Measurements from ENCODE around the gene COX10.

Gene COX10

DNA sequence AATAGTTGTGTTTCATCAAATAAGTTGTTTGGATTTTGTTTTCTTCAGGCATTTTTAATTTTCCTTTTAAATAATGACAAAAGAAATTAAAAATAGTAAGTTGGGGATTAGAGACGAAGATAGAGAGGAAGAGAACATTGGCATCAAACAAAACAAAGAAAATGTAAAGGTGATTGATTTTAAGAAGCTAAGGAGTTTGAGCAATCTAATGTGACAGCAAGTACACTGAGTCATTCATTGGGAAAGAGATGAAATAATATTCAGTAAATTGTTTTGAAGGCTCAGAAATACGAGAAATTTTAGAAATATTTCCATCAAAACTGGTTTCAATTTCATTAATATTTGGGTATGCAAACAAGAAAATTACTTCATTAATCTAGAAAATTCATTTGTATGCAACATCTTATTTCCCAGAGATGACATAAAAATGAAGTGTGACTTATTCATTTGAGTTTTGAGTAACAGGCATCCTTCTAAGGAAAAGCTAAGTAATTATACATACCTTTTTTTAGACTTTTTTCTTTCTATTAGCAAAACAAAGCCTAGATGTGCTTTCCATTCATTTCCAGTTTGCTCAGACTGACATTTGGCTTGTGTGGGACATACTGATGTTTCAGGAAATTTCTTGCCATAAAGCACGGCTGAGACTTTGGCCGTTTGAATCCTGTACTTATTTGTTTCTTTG is 66.7 kb downstream of the COX10 start:
- Histone ChIP-seq H3K36me3 (no peaks in the 10 kb centered on the region), H3K9me3 (no peaks in the 10 kb centered on the region), H3K27me3 (no peaks in the 10 kb centered on the region), H3K4me1 (no peaks in the 10 kb centered on the region), H3K4me3 (ENCODE audit: low read depth, low read length) (no peak overlapping the region)
- TF ChIP-seq, protein P1, sequence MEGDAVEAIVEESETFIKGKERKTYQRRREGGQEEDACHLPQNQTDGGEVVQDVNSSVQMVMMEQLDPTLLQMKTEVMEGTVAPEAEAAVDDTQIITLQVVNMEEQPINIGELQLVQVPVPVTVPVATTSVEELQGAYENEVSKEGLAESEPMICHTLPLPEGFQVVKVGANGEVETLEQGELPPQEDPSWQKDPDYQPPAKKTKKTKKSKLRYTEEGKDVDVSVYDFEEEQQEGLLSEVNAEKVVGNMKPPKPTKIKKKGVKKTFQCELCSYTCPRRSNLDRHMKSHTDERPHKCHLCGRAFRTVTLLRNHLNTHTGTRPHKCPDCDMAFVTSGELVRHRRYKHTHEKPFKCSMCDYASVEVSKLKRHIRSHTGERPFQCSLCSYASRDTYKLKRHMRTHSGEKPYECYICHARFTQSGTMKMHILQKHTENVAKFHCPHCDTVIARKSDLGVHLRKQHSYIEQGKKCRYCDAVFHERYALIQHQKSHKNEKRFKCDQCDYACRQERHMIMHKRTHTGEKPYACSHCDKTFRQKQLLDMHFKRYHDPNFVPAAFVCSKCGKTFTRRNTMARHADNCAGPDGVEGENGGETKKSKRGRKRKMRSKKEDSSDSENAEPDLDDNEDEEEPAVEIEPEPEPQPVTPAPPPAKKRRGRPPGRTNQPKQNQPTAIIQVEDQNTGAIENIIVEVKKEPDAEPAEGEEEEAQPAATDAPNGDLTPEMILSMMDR (IDR thresholded peaks at IDR 0.05; ENCODE audit: low read depth, low read length): no peak
- no peak for DNase-seq

DNA sequence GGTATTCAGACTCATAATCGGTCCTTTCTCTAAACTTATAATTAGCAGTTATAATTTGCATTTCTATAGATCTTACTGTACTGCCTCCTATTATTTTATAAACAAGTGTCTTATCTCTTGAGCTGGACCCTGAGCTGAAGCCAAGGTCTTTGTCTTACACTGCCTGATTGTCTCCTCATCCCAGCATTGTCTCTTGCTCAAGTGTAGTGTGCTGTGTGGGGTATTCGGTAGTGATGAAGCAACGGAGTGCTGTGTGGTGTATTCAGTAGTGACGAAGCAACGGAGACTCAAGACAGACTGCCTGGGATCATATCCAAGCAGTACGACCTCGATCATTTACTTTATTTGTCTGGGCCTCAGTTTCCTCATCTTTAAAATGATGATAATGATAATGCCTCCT is 69.3 kb downstream of the COX10 start:
- H3K9me3 ChIP-seq: no peaks in the 10 kb centered on the region
- H3K4me3 ChIP-seq (ENCODE audit: low read depth, low read length): no peak overlapping the region
- no peak for DNase-seq
- TF ChIP-seq, protein P1 (IDR thresholded peaks at IDR 0.05; ENCODE audit: low read depth, low read length): no peak
- H3K4me1 ChIP-seq: no peaks in the 10 kb centered on the region
- no peaks in the 10 kb centered on the region for H3K27me3 ChIP-seq
- no peaks in the 10 kb centered on the region for H3K36me3 ChIP-seq

DNA sequence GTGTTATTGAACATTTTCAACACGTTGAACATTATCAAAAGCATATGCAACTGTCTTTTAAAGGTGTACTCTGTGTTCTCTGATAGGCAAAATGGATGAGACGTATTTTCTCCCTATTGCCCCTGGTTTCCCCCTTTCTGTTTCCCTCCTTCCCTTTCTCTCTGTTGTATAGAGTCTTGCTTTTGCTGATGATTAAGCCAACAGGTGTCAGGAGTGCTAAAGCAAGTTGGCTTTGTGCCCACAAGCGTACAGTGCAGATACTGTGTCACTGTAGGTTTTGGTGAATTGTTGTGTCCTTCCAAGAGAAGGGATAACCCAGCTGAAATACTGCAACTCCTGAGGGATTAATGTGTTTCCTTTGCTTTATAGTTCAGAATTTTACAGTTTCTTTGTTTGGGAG is 74.4 kb downstream of the COX10 start:
- Histone ChIP-seq H3K4me1 (no peaks in the 10 kb centered on the region), H3K9me3 (no peaks in the 10 kb centered on the region), H3K27me3 (no peaks in the 10 kb centered on the region), H3K36me3 (no peaks in the 10 kb centered on the region), H3K4me3 (ENCODE audit: low read depth, low read length) (no peak overlapping the region)
- TF ChIP-seq, protein P1 (IDR thresholded peaks at IDR 0.05; ENCODE audit: low read depth, low read length): no peak
- no peak for DNase-seq

DNA sequence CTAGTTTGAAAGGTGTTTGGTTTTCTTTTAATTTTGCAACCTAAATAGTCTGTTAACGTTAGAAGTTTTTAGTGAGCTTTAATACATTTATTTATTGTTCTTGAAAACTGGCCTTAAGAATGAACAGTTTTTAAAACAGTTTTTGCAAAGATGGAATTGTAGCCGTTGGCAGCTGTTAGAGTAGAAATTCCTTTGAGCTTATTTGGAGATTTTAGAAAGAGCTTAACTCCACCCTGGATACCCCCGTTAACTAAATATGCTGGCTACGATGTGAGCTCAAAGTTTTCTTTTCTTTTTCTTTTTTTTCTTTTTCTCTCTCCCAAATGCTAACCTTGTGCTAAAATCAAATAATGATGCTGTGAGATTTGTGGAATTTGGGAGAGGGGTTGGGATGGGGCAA is 75.2 kb downstream of the COX10 start:
- H3K27me3 ChIP-seq: no peaks in the 10 kb centered on the region
- DNase-seq: no peak
- no peak overlapping the region for H3K4me3 ChIP-seq (ENCODE audit: low read depth, low read length)
- no peaks in the 10 kb centered on the region for H3K36me3 ChIP-seq
- H3K4me1 ChIP-seq: no peaks in the 10 kb centered on the region
- TF ChIP-seq, protein P1 (IDR thresholded peaks at IDR 0.05; ENCODE audit: low read depth, low read length): no peak
- no peaks in the 10 kb centered on the region for H3K9me3 ChIP-seq

DNA sequence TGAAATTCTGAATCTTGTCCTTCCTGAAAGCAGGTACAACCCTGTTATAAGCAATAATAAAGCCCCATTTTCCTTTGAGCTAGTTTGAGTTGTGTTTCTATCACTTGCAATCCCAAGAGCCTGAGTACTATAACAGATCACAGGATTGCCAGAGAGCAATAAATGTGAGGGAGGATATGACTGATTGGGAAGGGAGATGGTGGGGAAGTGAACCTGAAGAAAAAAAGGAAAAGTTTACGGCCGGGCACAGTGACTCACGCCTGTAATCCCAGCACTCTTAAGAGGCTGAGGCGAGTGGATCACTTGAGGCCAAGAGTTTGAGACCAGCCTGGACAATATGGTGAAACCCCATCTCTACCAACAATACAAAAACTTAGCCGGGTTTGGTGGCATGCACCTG is 80.4 kb downstream of the COX10 start:
- Histone ChIP-seq H3K9me3 (no peaks in the 10 kb centered on the region), H3K4me3 (ENCODE audit: low read depth, low read length) (no peak overlapping the region), H3K4me1 (no peaks in the 10 kb centered on the region), H3K27me3 (no peaks in the 10 kb centered on the region), H3K36me3 (no peaks in the 10 kb centered on the region)
- TF ChIP-seq, protein P1 (IDR thresholded peaks at IDR 0.05; ENCODE audit: low read depth, low read length): no peak
- DNase-seq: no peak

DNA sequence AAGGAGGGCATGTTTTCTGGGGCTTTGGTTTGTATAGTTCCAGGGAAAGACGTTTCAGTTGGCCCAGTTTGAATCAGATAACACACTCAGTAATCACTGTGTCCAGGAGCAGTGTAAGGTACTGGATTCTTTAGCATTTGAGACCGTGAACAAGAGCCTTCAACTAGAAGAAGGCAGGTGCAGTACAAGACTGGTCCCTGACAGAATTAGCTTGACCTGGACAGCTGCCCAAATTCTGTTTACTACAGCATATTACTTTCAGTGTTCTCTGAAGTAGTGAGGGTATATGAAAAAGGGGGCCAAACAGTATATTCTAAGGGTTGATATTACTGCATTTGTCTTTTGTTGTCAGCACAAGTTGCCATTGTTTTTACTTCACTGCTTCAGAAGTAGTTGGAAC is 81.3 kb downstream of the COX10 start:
- Histone ChIP-seq H3K4me3 (ENCODE audit: low read depth, low read length) (no peak overlapping the region), H3K9me3 (no peaks in the 10 kb centered on the region), H3K27me3 (no peaks in the 10 kb centered on the region), H3K4me1 (no peaks in the 10 kb centered on the region), H3K36me3 (no peaks in the 10 kb centered on the region)
- DNase-seq: no peak
- TF ChIP-seq, protein P1 (IDR thresholded peaks at IDR 0.05; ENCODE audit: low read depth, low read length): no peak

All from BE2C (cell line).